PC-3 (cell line): ENCODE data around the gene CCNY. TPM values are rescaled to one million over a fixed set of nuclear protein-coding genes. Genes with fewer than 3 reads are reported as not detected.
A peak's percentile ranks its signal among the peaks of the same experiment; 100 is the strongest.

Experiments
- ATAC-seq: fragments of 200-7000 bp; cut with Tn5 transposase; 2 replicates; pipeline ENCODE4 v1.9.1; 2020; ENCODE audit warnings: mild to moderate bottlenecking, moderate library complexity
- BruUV-seq: library from RNA; stranded (reverse); fragments of 400-500 nt; replicated peaks from 2 replicates; lab custom pipeline; 2021; lab: Mats Ljungman, UMichigan
- CTCF ChIA-PET: fragments of 300-600 bp; sonication (Branson Sonifier 250); formaldehyde crosslinking; loops from one replicate; lab custom pipeline; 2022; ENCODE audit warnings: antibody characterized with exemption; lab: Charles Lee
- POLR2A ChIA-PET: fragments of 300-600 bp; sonication (Branson Sonifier 250); formaldehyde crosslinking; loops from one replicate; lab custom pipeline; 2022; ENCODE audit warnings: antibody characterized with exemption; ENCODE audit not compliant: unreplicated experiment; lab: Charles Lee
- DNase-seq: peaks from one replicate; pipeline ENCODE4 v3.0.0-alpha.2; 2015
- H2AFZ ChIP-seq: fragments of 300-600 bp; sonication (generic); 2 replicates; pipeline ENCODE4 v1.6.0; 2016; ENCODE audit warnings: antibody characterized with exemption, low read length
- H3F3A ChIP-seq: fragments of 300-600 bp; sonication (generic); one replicate; pipeline ENCODE4 v1.6.0; 2017; ENCODE audit warnings: antibody characterized with exemption, low read length, control low read depth, mild to moderate bottlenecking; ENCODE audit not compliant: unreplicated experiment
- H3K27ac ChIP-seq: fragments of 300-600 bp; sonication (generic); 2 replicates; pipeline ENCODE4 v1.5.1; 2016; ENCODE audit warnings: mild to moderate bottlenecking, low read length
- H3K27me3 ChIP-seq: fragments of 300-600 bp; sonication (generic); 2 replicates; pipeline ENCODE4 v1.6.1; 2016; ENCODE audit warnings: low read length, mixed read lengths
- H3K36me3 ChIP-seq: fragments of 300-600 bp; sonication (generic); 2 replicates; pipeline ENCODE4 v1.6.1; 2016; ENCODE audit warnings: low read depth, mixed run types, low read length, mixed read lengths
- H3K4me1 ChIP-seq: fragments of 300-600 bp; sonication (generic); 2 replicates; pipeline ENCODE4 v1.5.1; 2016; ENCODE audit warnings: low read length; ENCODE audit not compliant: insufficient read depth
- H3K4me2 ChIP-seq: fragments of 300-600 bp; sonication (generic); 2 replicates; pipeline ENCODE4 v1.6.0; 2016; ENCODE audit warnings: low read length
- H3K4me3 ChIP-seq: fragments of 300-600 bp; sonication (generic); 2 replicates; pipeline ENCODE4 v1.5.1; 2016; ENCODE audit warnings: mild to moderate bottlenecking, low read length, mixed read lengths
- H3K79me2 ChIP-seq: fragments of 300-600 bp; sonication (generic); 2 replicates; pipeline ENCODE4 v1.6.1; 2017; ENCODE audit warnings: low read length, mixed read lengths
- H3K9ac ChIP-seq: fragments of 300-600 bp; sonication (generic); 2 replicates; pipeline ENCODE4 v1.6.0; 2016; ENCODE audit warnings: mild to moderate bottlenecking, low read length
- H3K9me2 ChIP-seq: fragments of 300-600 bp; sonication (generic); replicated peaks from 2 replicates; pipeline ENCODE4 v1.6.1; 2016; ENCODE audit warnings: mixed run types, low read length, mixed read lengths
- H3K9me3 ChIP-seq: fragments of 300-600 bp; sonication (generic); 2 replicates; pipeline ENCODE4 v1.6.1; 2016; ENCODE audit warnings: low read length, mixed read lengths
- H4K20me1 ChIP-seq: fragments of 300-600 bp; sonication (generic); 2 replicates; pipeline ENCODE4 v1.6.1; 2016; ENCODE audit warnings: low read length, mixed read lengths
- CTCF ChIP-seq: fragments of 300-600 bp; sonication (generic); conservative IDR thresholded peaks from 2 replicates; pipeline ENCODE4 v1.5.1; 2017; ENCODE audit warnings: antibody characterized with exemption, low read depth, mild to moderate bottlenecking, low read length
- EZH2 ChIP-seq: fragments of 300-600 bp; sonication (generic); IDR thresholded peaks from one replicate; pipeline ENCODE4 v1.6.1; 2017; ENCODE audit warnings: antibody characterized with exemption, mild to moderate bottlenecking, low read length; ENCODE audit not compliant: unreplicated experiment
- EZH2phosphoT487 ChIP-seq: fragments of 300-600 bp; sonication (generic); IDR thresholded peaks from 2 replicates; pipeline ENCODE4 v1.6.1; 2018; ENCODE audit warnings: mild to moderate bottlenecking, antibody characterized with exemption, low read length, borderline replicate concordance
- intact Hi-C: fragments of 100-400 bp; cut with micrococcal nuclease; formaldehyde crosslinking; loops from 2 replicates; pipeline ENCODE4 v1.9.0; 2023
- total RNA-seq: library from RNA; depleted of rRNA; stranded (reverse); fragments of >200 nt; gene quantifications from 2 replicates; pipeline ENCODE4 v1.2.3, GENCODE V29; 2014

The CCNY gene
- total RNA-seq, 1 experiment from 2014 or later = 146 TPM

- Histone ChIP-seq H3K4me3 (no peak overlapping the region), H3K4me1 (peaks cover 42% of the 10 kb centered on the region), H3K4me2 (peak overlapping the region; percentile 5), H4K20me1 (peaks cover 22% of the 10 kb centered on the region), H3K27me3 (no peaks in the 10 kb centered on the region), H3K9me3 (peaks cover 21% of the 10 kb centered on the region), H3K9me2 (no peaks in the 10 kb centered on the region), H3K79me2 (peaks cover 97% of the 10 kb centered on the region), H3K9ac (no peak overlapping the region), H3K36me3 (peaks cover 24% of the 10 kb centered on the region), H3F3A (peaks cover 8% of the 10 kb centered on the region), H3K27ac (peak overlapping the region; percentile 3), H2AFZ (no peak overlapping the region)
- intact Hi-C loops = loop anchor here (1.0 to 5.0 kb wide), 3 partner anchors 50 to 160 kb away; partner anchors contain the start of gene CCNY
- ChIA-PET POLR2A (interaction anchor here (0.9 kb wide), 1 partner anchor 14 kb away, joined by 4 read pairs; no protein-coding TSS in a partner anchor), CTCF (interaction anchor here (0.6 kb wide), 1 partner anchor 784 kb away, joined by 5 read pairs; no protein-coding TSS in a partner anchor)
- ATAC-seq (peak; percentile 87), DNase-seq (peak; percentile 100)
- TF ChIP-seq CTCF = no peak
- BruUV-seq = no TSS peak
Observed at GRCh38 chr10:35387768-35388167, 51.5 kb downstream of the CCNY start.

- H3K79me2 ChIP-seq = peaks cover 97% of the 10 kb centered on the region
- ATAC-seq (peak; percentile 15), DNase-seq (no peak)
- no peaks in the 10 kb centered on the region for H3K27me3 ChIP-seq
- peaks cover 21% of the 10 kb centered on the region for H3K9me3 ChIP-seq
- H3K27ac ChIP-seq = peak overlapping the region; percentile 3; the same call in 1 of the 2 replicates
- TF ChIP-seq EZH2phosphoT487 (no peak), CTCF (no peak)
- peaks cover 26% of the 10 kb centered on the region for H4K20me1 ChIP-seq
- no peaks in the 10 kb centered on the region for H3K9me2 ChIP-seq
- H2AFZ ChIP-seq = no peak overlapping the region
- peaks cover 42% of the 10 kb centered on the region for H3K4me1 ChIP-seq
- ChIA-PET CTCF (no interaction called here), POLR2A (interaction anchor here (0.9 kb wide), 1 partner anchor 15 kb away, joined by 4 read pairs; no protein-coding TSS in a partner anchor)
- intact Hi-C loops = loop anchor here (5.0 kb wide), 2 partner anchors 51 to 151 kb away; partner anchors contain the start of gene CCNY
- peaks cover 24% of the 10 kb centered on the region for H3K36me3 ChIP-seq
- H3K9ac ChIP-seq = no peak overlapping the region
- H3K4me2 ChIP-seq = peak overlapping the region; percentile 2
- peaks cover 8% of the 10 kb centered on the region for H3F3A ChIP-seq
- no TSS peak for BruUV-seq
- no peak overlapping the region for H3K4me3 ChIP-seq
Observed at GRCh38 chr10:35388197-35388596, 51.9 kb downstream of the CCNY start.

GRCh38 chr10:35388682-35389081, 52.4 kb downstream of the CCNY start:
- DNase-seq (no peak), ATAC-seq (no peak)
- Histone ChIP-seq H4K20me1 (peaks cover 26% of the 10 kb centered on the region), H3K79me2 (peaks cover 98% of the 10 kb centered on the region), H3K4me3 (no peak overlapping the region), H3F3A (peaks cover 8% of the 10 kb centered on the region), H3K4me1 (peaks cover 42% of the 10 kb centered on the region), H3K4me2 (no peak overlapping the region), H3K9ac (no peak overlapping the region), H3K9me3 (peaks cover 21% of the 10 kb centered on the region), H2AFZ (no peak overlapping the region), H3K27me3 (no peaks in the 10 kb centered on the region), H3K9me2 (no peaks in the 10 kb centered on the region), H3K27ac (no peak overlapping the region), H3K36me3 (peaks cover 24% of the 10 kb centered on the region)
- ChIA-PET CTCF (no interaction called here), POLR2A (no interaction called here)
- TF ChIP-seq EZH2phosphoT487 (no peak), EZH2 (no peak), CTCF (no peak)
- intact Hi-C loops = loop anchor here (5.0 kb wide), 2 partner anchors 51 to 151 kb away; partner anchors contain the start of gene CCNY
- BruUV-seq = no TSS peak
